GM12873 (cell line): Measurements from ENCODE around the gene EZH1.

ENCODE experiments used
- CTCF ChIP-seq: IDR thresholded peaks from 2 replicates; pipeline ENCODE4 v1.5.1; 2012; ENCODE audit warnings: low read depth, mild to moderate bottlenecking, moderate library complexity, low read length, control low read depth; ENCODE audit not compliant: insufficient read depth; ENCODE audit errors: missing control alignments

The EZH1 gene

GRCh38 chr17:42744806-42745617 lies at the start of gene EZH1:
Gene EZH1, minus strand, starts transcription at chr17:42745040. Its CDS starts 16,099 bp downstream, at chr17:42728941.
- TF ChIP-seq CTCF: no peak

- TF ChIP-seq CTCF: no peak
Measured at GRCh38 chr17:42792545-42792944, 47.7 kb upstream of the EZH1 start.

- TF ChIP-seq CTCF: no peak
Measured at GRCh38 chr17:42791948-42792347, 47.1 kb upstream of the EZH1 start.

GRCh38 chr17:42787266-42787665 lies 42.4 kb upstream of the EZH1 start:
- no peak for TF ChIP-seq CTCF

- no peak for TF ChIP-seq CTCF
Measured at GRCh38 chr17:42784811-42785592, 40.2 kb upstream of the EZH1 start.

GRCh38 chr17:42784409-42784808 lies 39.6 kb upstream of the EZH1 start:
- TF ChIP-seq CTCF: no peak

GRCh38 chr17:42783791-42784138 lies 38.9 kb upstream of the EZH1 start:
- TF ChIP-seq CTCF: no peak
